Measurements from ENCODE around the gene LMO7.
"Not testable (repeated sequence)": the region's sequence is repeated elsewhere in the genome, so short reads cannot be mapped to it uniquely, and the experiment has no call there.

Gene LMO7

GRCh38 chr13:75749407-75749806 is 113.3 kb downstream of the LMO7 start:
- DNase-seq, result no peak

- no peak for DNase-seq
Observed at GRCh38 chr13:75751350-75751749, 115.2 kb downstream of the LMO7 start.

GRCh38 chr13:75752826-75753225 is 116.7 kb downstream of the LMO7 start:
- DNase-seq, result no peak

GRCh38 chr13:75754936-75755335 is 118.8 kb downstream of the LMO7 start:
- no peak for DNase-seq

- no peak for DNase-seq
Observed at GRCh38 chr13:75757336-75757735, 121.2 kb downstream of the LMO7 start.

GRCh38 chr13:75759531-75759930 is 123.4 kb downstream of the LMO7 start:
- DNase-seq, result no peak

- no peak for DNase-seq
Observed at GRCh38 chr13:75760131-75761021, 124.2 kb downstream of the LMO7 start.

GRCh38 chr13:75761369-75761768 is 125.2 kb downstream of the LMO7 start:
- no peak for DNase-seq

- no peak for DNase-seq
Observed at GRCh38 chr13:75762076-75762937, 126.2 kb downstream of the LMO7 start.

GRCh38 chr13:75762955-75763354 is 126.8 kb downstream of the LMO7 start:
- no peak for DNase-seq

GRCh38 chr13:75763512-75763911 is 127.4 kb downstream of the LMO7 start:
- no peak for DNase-seq

GRCh38 chr13:75764251-75764925 is 128.3 kb downstream of the LMO7 start:
- no peak for DNase-seq

GRCh38 chr13:75764926-75765310 is 128.8 kb downstream of the LMO7 start:
- no peak for DNase-seq

GRCh38 chr13:75766636-75767035 is 130.5 kb downstream of the LMO7 start:
- DNase-seq, result no peak

- DNase-seq, result no peak
Observed at GRCh38 chr13:75769141-75769905, 133.2 kb downstream of the LMO7 start.

- no peak for DNase-seq
Observed at GRCh38 chr13:75770164-75770563, 134.0 kb downstream of the LMO7 start.

- no peak for DNase-seq
Observed at GRCh38 chr13:75770592-75771011, 134.5 kb downstream of the LMO7 start.

- DNase-seq, result no peak
Observed at GRCh38 chr13:75771226-75771625, 135.1 kb downstream of the LMO7 start.

- DNase-seq, result no peak
Observed at GRCh38 chr13:75771818-75772217, 135.7 kb downstream of the LMO7 start.

- no peak for DNase-seq
Observed at GRCh38 chr13:75774176-75774575, 138.0 kb downstream of the LMO7 start.

- no peak for DNase-seq
Observed at GRCh38 chr13:75776550-75776949, 140.4 kb downstream of the LMO7 start.

- DNase-seq, result no peak
Observed at GRCh38 chr13:75779393-75779792, 143.3 kb downstream of the LMO7 start.

- DNase-seq, result not testable (repeated sequence)
Observed at GRCh38 chr13:75780103-75780502, 144.0 kb downstream of the LMO7 start.
